Embryonic facial prominence (tissue), 1 donor: Measurements from ENCODE around the gene ARID1B.
A peak's percentile ranks its signal among the peaks of the same experiment; 100 is the strongest.

Experiments
- DNase-seq: peaks from one replicate; pipeline ENCODE4 v3.0.0-alpha.2; 2016; ENCODE audit errors: extremely low spot score

ARID1B gene

DNA sequence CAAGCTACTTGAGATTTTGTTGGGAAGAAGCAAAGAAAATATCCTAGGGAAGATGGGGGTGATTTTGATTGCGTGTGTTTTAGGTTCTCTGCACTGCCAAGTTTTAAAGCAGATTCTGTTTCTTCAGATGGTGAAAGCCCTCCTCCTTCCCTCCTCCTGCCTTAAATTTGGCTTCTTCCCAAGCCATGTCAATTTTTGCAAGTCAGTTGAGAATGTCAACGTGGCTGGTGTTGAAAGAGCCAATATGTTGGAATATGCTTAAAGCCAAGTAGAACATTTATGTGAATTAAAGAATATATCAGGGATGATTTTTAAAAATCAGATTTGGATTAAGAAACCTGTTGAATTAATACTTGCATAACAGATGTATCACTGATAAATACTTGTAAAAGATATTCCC lies 270.8 kb downstream of the ARID1B start:
- DNase-seq = peak; percentile 43

DNA sequence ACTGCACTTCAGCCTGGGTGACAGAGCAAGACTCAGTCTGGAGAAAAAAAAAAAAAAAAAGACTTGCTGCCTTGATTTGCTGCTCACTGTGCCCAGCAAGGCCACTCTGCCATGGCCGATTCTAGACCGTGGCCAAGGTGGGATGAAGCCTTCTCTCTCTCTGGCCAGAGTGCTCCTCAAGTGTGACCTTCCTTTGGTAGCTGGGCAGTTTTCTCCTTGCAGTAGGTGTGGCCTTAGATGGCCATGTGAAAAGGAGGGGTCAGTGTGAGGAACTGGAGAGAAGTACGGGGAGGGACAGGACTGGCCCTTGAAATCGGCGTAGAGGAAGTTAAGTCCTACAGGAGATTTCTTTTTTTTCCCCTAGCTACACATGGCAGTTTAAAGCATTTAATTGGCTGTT lies 272.0 kb downstream of the ARID1B start:
- no peak for DNase-seq

DNA sequence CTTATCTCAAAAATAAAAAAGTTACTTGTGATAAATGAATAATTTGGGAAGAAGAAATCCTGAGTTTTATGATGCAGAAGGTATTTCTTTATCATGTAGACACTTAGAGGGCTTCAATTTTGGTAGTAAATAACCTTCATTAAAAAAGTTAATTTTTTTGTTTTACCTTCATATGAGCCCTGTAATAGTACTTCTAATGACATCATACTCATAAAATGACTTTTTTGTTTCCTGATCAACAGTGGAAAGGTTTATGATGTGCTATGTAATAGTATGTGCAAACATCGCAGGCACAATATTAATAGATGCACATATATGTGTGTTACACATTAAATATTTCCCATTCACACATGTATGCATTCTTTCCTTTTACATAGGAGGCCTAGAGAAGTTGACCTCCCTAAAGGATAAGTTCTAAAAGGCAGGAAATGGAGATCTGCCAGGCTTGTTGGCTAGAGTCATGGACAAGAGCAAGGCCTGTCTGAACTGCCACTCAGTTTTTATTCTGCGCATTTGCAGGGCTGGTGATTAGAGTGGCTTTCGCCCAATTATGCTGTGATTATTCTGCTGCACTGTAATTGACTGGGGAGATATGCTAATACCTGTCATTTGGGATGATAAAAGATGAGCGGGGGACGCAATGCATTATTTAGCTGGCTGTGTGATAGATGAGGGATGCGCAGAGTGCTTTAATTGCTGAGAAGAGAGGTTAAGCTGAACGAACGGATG lies 273.5 kb downstream of the ARID1B start:
- no peak for DNase-seq

DNA sequence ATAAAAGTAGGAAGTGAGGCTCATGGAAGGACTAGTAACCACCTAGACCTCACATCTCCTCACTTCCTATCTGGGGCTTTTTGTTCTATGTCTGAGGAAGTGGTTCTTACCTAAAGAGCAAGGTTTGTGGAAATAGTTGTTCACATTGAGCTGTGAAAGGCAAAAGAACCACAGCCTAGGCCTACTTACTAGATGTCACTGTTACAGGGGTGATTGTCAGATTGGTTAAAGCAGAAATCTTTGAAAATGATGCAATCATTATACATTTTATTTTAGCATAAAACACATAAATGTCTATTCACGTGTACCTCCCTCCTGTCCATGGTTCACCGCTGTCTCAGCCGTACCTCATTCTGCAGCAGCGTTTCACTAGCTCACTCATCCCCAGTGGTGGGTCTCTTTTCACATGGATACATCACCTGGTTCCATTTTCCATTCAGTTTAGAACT lies 277.4 kb downstream of the ARID1B start:
- no peak for DNase-seq

DNA sequence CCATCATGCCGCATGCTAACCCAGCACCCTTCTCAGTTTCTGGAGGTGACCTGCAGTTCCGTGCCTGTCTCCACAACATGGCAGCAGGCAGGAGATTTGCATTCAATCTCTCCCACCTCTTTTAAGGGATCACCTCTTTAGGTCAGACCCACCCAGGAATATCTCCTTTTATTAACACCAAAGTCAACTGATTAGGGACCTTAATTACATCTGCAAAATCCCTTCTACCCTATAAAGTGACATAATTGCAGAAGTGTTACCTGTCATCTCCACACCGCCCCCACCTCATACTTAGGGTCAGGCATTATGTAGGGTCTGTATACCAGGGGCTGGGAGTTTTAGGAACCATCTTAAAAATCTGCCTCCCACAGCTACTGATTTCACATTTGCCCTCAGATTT lies 278.7 kb downstream of the ARID1B start:
- no peak for DNase-seq

DNA sequence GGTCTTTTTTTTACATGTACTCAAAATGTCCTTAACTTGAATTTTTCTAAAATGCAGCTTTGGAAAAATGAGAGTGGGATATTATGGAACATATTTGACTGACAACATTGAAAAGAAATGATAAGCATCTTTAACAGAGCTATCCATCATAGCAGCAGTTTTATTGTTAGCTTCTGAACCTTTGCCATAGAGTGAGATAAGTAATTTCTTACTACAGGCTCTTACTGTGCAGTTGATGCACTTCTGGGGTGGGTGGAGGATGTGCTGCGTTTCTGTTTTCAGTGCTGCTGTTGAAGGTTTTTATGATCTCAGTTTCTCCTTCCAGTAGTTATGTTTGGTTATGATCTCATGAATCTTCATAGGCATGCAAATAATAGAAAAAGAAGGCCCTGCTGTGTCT lies 279.1 kb downstream of the ARID1B start:
- DNase-seq = no peak

DNA sequence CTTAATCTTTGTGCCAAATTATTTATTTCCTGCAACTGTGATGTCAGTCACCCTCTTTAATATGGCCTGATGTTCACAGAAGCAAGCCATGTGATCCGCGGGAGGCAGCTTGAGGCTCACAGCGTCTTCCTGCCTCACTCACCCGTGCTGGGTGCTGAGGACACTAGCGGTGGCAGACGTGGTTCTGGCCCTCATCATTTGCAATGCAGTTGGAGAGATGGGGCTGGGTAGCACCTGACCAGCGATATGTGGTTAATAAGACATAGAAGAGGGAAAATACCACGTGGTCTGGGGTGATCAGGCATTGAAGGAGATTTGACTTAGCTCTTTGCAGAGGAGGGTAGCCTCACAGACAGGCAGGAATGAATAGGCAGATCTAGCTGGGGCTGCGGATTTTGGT lies 281.4 kb downstream of the ARID1B start:
- DNase-seq = no peak

DNA sequence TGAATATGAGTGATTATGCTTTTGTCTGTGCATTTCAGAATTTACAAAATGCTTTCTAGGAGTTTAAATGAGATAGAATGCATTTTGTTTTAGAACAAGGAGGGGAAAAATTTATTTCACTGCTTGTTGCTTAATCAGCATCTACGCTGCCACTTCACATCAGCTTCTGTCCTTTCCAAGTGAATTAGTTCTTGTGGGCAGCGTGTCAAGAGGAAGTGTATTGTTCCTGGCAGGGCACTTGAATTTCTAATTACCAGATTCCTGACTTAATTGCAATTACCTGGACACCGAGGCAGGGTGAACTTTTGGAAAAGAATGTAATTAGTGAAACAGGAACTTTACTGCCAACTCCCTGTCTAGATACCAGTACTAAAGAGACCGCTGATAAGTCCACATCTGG lies 282.6 kb downstream of the ARID1B start:
- no peak for DNase-seq

DNA sequence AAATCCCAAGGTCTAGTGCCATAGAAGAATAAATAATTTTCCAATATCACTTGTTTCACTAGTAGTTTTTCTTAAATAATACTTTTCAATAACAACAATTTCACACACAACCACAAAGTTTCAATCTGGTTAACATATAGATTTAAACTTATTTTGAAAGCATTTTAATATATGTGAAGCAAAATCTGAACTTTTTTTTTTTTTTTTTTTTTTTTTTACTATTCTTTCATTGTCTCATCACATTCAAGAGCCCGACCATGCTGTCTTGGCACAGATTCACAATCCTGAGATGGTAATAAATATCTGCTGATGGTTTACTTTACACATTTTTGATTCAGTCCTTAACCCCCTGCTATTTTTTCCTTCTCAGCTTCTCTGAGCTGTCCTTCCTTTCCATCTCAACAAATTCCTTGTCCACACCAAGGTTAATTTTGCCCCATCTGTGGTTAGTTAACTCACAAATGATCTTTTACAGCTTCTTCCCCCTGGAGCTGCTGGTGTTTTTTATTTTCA lies 283.3 kb downstream of the ARID1B start:
- DNase-seq = no peak

DNA sequence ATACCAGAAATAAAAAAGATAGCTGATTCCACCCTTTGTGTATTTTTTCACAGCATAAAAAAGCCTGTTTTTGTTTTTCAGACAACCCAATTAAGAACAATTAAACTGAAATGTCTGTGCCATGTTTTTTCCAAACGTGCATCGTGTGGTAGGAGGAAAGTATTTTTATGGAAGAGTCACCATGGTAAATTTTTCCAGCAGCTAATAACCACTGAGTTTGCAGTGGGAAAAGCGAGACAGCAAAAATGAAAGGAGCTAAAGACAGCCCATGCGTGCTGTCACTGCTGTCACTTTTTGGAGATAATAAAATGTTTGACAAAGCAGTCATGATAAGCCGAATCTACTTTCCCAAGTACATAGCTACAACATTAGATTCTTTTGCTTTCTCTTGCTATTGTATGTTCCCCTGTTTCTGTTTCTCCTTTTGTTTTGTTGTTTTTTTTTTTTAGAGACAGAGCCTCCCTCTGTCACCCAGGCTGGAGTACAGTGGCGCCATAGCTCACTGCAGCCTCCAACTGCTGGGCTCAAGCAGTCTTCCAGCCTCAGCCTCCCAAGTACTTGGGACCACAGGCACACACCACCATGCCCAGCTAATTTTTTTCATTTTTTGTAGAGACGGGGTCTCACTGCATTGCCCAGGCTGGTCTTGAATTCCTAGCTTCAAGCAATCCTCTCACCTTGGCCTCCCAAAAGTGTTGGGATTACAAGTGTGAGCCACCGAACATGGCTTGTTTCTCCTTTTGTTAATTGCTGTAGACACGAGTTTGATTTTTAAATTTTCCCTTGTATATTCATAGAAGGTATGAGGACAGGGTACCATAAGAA lies 284.8 kb downstream of the ARID1B start:
- no peak for DNase-seq

DNA sequence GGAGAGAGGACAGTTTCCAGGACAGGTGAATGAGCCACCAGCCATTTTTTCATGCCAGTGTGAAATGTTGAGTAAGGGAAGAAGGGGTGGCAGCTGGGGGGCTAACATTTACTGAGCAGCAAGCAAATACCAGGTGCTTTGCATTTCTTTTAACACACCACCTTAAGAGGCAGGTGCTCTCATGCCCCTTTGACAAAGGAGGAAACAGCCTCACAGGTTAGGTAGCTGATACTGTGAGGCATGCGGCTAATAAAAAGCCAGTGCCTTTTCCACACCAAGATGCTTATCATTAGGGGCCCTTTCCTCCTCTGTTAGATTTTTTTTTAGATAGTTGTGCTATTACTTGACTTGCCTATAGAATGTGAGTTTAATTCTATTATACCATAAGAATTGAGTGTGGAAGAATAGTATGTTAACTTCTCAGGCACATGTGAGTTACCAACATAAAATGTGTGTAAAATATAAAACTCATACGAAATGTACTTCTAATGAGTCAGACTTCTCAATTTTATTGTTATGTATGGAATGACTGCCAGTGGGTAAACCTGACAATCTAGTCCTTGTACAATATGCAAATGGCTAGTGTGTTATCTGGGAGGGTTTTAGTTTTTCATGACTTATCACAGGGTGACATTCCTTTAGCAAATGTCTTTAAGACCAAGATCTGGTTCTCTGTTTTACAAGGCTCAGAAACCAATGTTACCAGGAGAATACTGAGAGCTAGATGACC lies 286.2 kb downstream of the ARID1B start:
- DNase-seq = no peak

DNA sequence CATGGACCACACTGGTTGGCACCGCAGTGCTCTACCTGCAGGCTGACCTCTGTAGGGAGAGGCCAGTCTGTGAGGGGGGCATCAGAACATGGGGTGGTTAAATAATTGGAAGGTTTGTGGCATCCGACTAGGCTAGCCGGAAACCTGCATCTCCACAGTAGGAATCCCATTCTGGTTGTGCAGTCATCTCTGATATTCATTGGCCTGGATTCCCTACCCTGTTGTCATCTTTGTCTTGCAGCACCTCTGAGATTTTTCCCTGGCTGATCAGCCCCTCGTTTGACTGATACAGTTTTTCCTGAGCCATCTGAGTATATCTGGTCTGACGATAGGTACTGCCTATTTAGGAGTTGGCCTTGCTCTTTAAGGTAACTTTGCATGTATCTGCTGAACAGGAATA lies 286.7 kb downstream of the ARID1B start:
- DNase-seq = no peak

DNA sequence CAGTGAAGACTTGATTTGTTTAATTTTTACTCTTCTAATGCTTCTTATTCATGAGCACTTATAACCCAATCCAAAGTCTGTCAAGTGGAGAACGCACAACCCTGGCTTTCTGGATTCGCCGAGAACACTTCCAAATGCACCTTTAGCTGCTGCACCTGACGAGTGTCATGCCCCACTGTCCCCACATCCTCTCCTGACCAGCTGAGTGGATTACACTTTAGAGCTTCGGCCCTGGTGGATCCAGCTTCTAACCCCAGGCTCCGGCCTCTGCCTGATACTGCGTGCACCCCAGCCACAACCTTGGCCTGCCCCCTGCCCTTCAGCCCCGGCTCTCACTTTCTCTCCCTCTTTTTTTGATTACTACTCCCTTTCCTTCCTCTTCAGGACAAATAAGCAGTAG lies 287.3 kb downstream of the ARID1B start:
- no peak for DNase-seq

DNA sequence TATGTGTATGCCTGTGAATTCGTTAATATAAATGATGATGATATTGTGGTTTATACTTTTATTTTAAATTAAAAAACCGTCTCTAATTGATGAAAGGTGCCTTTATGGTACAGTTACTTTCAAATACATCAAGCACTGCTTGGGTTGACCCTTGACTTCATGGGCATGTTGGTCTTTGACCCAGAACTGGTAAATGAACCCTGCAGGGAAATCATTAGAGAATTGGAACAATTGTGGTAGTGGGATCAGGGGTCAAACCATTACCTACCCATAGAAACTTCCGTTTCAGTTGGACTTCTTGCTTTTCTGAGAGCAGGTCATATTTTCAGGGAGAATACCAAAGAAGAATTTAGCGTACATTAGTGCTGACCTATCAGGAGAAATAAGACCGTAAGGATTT lies 288.2 kb downstream of the ARID1B start:
- DNase-seq = no peak

DNA sequence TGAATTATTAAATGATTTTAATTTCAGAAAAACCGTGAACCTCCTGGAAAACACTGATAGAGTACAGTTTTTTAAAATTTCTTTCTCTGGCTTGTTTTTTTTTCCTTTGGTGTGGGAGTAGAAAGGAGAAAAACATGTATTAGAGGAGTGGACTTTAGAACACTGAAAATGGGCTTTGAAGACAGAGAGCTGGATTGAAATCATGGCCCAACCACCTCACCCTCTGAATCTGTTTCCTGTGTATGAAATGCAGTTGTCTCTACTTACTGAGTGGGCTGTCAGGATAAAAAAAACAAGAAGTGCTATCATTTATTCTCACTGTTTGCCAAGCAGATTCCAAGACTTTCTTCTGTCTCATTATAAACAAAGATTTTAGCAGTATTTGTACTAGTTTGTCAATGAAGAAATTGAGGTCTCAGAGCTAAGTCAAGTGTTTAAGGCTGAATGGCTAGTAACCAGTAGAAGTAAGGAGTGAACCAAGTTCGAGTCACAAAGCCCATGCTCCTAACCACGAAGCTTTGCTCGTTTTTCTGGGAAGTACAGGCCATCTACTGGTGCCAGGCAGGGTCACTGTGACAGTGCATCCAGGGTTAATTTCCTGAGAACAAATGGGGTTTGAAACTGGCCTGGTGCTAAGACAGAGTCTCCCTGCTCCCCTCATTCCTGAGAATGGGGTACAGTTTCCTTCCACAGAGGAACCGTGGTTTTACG lies 289.8 kb downstream of the ARID1B start:
- DNase-seq = no peak

DNA sequence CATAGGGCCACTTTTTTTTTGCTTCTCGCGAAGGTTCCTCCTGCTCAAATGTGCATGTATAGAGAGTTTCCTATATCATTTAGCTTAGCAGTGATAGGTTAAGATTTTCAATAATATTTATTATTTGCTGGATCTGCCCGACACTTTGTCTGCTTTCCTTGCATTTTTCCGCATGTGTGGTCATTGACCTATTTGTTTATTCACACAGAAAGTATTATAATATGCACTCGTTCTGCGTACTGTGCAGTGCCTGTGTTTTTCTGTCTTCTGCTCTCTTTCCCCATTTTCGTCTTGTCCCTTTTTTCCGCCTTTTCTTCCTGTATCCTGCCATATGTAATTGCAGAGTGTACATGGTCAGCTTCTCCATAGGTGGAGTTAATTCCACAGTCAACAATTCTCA lies 290.3 kb downstream of the ARID1B start:
- DNase-seq = no peak

DNA sequence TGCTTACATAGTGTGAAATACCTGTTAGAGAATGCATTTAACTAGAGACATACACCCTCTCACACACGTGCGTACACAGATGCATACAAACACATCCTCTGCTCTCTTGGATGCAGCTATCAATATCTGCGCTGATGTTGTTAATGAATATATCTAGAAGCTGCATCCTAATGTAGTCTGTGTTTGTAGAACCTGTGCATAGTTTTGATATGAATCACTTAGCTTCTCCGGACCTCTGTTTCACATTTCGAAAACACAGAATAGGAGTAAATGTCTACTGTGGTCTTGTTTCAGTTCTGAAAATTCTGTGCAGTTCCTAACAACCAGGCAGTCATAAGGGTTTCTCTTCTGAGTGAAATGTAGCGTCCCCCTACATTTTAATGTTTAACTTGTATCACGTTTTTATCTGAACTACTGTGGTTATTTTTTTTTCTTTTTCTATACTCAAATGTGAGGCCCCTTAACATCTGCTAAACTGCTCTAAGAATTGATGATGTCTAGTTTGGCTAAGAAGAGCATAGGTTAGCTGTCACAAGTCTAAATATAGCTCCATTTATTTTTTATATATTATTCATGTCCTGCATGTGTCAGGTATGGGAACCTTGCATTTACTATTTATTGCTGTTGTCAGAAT lies 291.6 kb downstream of the ARID1B start:
- DNase-seq = no peak

DNA sequence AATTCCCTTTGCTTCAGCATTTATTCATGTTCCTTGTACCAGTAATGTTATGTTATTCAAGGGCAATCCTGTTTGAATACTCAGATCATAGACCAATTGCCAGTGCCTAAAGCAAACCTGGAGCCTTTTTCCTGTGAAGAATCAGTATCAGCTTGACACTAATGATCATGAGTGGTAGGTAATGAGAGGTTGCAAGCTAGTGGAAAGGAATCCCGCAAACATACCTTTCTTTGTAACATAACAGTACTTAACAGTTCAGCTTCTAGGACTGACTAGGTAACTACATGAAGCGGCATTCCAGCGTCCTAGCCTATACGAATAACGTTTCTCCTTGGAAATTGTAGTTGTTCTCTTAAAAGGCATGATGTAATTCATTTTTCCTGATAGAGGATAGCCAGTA lies 292.4 kb downstream of the ARID1B start:
- no peak for DNase-seq

DNA sequence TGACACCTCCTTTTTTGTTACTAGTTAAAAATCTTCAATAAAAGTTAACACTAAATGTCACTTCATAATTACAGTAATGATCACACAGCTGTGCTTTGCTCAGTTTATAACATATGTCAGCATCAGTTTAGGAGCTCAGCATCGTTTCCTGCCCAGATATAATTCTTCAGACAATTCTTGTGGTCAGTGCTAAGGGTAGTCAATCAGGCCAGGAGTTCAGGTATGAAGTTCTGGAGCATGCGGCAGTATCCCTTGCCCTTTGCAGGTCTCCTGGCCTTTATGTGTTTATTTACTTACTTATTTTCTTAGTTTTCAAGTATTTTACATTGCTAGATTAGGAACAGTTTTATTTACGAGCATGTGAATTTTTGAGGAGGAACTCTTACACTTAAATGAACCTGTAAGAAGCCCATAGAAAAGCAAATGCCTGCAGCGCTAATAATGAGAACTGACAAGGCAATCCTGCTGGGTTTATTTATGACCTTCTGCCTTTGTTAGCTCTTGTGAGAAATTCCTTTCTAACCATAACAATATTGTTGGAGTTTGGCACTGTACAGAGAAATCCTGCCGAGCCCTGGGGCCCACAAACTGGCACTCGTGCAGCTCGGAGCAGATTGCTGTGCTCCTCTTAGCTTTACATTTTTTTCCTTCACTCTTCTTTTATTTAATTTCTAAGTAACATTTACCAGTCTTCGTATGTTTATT lies 293.4 kb downstream of the ARID1B start:
- DNase-seq = no peak

DNA sequence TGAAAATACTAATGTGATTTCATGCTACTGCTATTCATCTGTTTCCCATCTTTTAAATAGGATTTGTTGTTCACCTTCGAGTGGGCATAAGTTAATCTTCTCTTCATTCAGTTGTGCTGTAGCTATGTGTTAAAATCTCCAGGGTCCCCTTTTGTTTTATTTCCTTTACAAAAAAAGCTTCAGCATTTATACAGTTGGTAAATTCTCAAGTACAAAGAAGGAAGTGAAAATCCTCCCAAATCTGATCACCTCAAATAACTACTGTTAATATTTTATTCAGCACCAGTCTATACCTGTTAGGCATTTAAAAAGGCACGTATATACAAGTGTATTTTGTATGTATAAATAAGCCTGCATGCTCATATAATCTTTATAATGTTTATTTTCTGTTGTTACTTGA lies 294.9 kb downstream of the ARID1B start:
- no peak for DNase-seq

DNA sequence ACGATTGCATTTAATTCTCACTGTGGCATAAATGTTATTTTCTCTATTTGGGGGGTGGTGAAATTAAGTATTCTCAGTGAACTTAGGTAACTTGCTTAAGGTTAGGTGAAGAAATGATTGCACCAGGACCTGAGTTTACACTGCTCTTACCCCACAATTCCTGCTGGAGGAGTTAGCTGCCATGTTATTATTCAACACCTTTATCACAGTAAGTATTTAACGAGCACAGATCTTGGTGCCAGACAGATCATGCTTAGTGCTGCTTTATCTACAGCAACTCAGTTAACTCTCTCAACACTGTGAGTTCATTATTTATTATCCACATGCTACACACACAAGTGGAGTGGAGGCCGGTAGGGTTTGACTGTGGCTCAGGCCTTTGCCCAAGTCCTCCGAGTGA lies 296.4 kb downstream of the ARID1B start:
- no peak for DNase-seq
